ENCODE data around the gene CDKAL1.
"Not testable (repeated sequence)": the region's sequence is repeated elsewhere in the genome, so short reads cannot be mapped to it uniquely, and the experiment has no call there.

Gene CDKAL1

GRCh38 chr6:21074484-21074883, 540.2 kb downstream of the CDKAL1 start:
- no peak for DNase-seq (ENCODE audit: low spot score)

GRCh38 chr6:21075986-21076385, 541.7 kb downstream of the CDKAL1 start:
- DNase-seq (ENCODE audit: low spot score), result no peak

- DNase-seq (ENCODE audit: low spot score), result no peak
These were observed 544.2 kb downstream of the CDKAL1 start for GRCh38 chr6:21078497-21078896.

GRCh38 chr6:21079468-21080048, 545.3 kb downstream of the CDKAL1 start:
- no peak for DNase-seq (ENCODE audit: low spot score)

- no peak for DNase-seq (ENCODE audit: low spot score)
These were observed 546.0 kb downstream of the CDKAL1 start for GRCh38 chr6:21080221-21080620.

- no peak for DNase-seq (ENCODE audit: low spot score)
These were observed 547.8 kb downstream of the CDKAL1 start for GRCh38 chr6:21082091-21082490.

GRCh38 chr6:21083708-21084107, 549.5 kb downstream of the CDKAL1 start:
- DNase-seq (ENCODE audit: low spot score), result no peak

GRCh38 chr6:21084656-21085055, 550.4 kb downstream of the CDKAL1 start:
- DNase-seq (ENCODE audit: low spot score), result no peak

- no peak for DNase-seq (ENCODE audit: low spot score)
These were observed 551.0 kb downstream of the CDKAL1 start for GRCh38 chr6:21085211-21085610.

- no peak for DNase-seq (ENCODE audit: low spot score)
These were observed 551.4 kb downstream of the CDKAL1 start for GRCh38 chr6:21085643-21086042.

- DNase-seq (ENCODE audit: low spot score), result no peak
These were observed 552.9 kb downstream of the CDKAL1 start for GRCh38 chr6:21087188-21087587.

GRCh38 chr6:21091411-21091810, 557.2 kb downstream of the CDKAL1 start:
- DNase-seq (ENCODE audit: low spot score), result no peak

GRCh38 chr6:21092231-21092772, 558.0 kb downstream of the CDKAL1 start:
- DNase-seq (ENCODE audit: low spot score), result not testable (repeated sequence)

- no peak for DNase-seq (ENCODE audit: low spot score)
These were observed 561.2 kb downstream of the CDKAL1 start for GRCh38 chr6:21095462-21095861.

GRCh38 chr6:21098134-21098533, 563.9 kb downstream of the CDKAL1 start:
- DNase-seq (ENCODE audit: low spot score), result no peak

GRCh38 chr6:21098744-21099143, 564.5 kb downstream of the CDKAL1 start:
- DNase-seq (ENCODE audit: low spot score), result no peak

- DNase-seq (ENCODE audit: low spot score), result no peak
These were observed 565.4 kb downstream of the CDKAL1 start for GRCh38 chr6:21099338-21100314.

- DNase-seq (ENCODE audit: low spot score), result no peak
These were observed 566.7 kb downstream of the CDKAL1 start for GRCh38 chr6:21100991-21101390.

- DNase-seq (ENCODE audit: low spot score), result no peak
These were observed 567.4 kb downstream of the CDKAL1 start for GRCh38 chr6:21101694-21102093.

- DNase-seq (ENCODE audit: low spot score), result no peak
These were observed 567.9 kb downstream of the CDKAL1 start for GRCh38 chr6:21102201-21102600.

- no peak for DNase-seq (ENCODE audit: low spot score)
These were observed 568.4 kb downstream of the CDKAL1 start for GRCh38 chr6:21102624-21103023.

- no peak for DNase-seq (ENCODE audit: low spot score)
These were observed 569.5 kb downstream of the CDKAL1 start for GRCh38 chr6:21103626-21104224.

- no peak for DNase-seq (ENCODE audit: low spot score)
These were observed 570.0 kb downstream of the CDKAL1 start for GRCh38 chr6:21104288-21104687.
